Choroid plexus epithelial cell (primary cell): Measurements from ENCODE around the gene CPEB2.

Experiments
- DNase-seq: peaks from one replicate; pipeline ENCODE4 v3.0.0-alpha.2; 2010; ENCODE audit warnings: low read depth
- H3K4me3 ChIP-seq: 2 replicates; pipeline ENCODE4 v1.5.1; 2011; ENCODE audit warnings: low read depth, mild to moderate bottlenecking, control low read depth, low read length, moderate library complexity
- TF ChIP-seq, protein P1 (sequence below): conservative IDR thresholded peaks from 2 replicates; pipeline ENCODE4 v1.5.1; 2011; ENCODE audit warnings: low read depth, mild to moderate bottlenecking, control low read depth, inconsistent platforms, low read length, moderate library complexity

The CPEB2 gene

DNA sequence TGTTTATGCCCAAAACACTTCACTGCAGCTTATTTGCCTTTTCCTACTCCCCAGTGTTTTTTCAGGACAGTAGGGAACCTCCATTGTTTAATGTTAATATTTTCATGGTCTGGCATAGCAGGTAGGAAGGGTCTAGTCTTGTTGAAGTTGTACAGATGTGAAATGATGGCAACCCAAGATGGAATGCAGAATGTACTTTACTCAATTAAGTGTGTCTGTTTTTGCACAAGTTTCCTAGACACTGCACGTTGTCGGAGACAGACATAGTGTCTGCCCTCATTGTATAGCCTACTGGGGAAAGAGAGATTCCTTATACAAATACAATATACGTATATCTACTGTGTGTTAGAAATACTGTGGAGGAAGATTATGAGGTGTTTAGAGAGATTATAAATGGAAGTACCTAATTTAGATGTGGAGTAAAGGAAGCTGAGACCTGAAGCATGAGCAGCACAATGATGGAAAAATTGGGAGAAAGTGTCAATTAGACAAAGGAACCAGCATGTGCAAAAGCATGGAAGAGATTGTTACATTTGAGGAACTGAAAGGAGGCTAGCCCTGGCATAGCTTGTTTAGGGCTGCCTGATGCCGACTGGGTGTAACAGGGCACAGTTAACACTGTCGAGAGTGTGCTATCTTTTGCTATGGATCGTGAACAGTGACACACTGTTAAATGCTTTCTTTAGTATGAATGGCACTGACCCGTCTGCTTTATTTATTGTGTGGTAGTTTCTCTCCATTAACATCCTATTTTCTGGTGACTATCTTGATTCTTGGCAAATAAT is 18.4 kb downstream of the CPEB2 start:
- no peak for DNase-seq
- TF ChIP-seq, protein P1, sequence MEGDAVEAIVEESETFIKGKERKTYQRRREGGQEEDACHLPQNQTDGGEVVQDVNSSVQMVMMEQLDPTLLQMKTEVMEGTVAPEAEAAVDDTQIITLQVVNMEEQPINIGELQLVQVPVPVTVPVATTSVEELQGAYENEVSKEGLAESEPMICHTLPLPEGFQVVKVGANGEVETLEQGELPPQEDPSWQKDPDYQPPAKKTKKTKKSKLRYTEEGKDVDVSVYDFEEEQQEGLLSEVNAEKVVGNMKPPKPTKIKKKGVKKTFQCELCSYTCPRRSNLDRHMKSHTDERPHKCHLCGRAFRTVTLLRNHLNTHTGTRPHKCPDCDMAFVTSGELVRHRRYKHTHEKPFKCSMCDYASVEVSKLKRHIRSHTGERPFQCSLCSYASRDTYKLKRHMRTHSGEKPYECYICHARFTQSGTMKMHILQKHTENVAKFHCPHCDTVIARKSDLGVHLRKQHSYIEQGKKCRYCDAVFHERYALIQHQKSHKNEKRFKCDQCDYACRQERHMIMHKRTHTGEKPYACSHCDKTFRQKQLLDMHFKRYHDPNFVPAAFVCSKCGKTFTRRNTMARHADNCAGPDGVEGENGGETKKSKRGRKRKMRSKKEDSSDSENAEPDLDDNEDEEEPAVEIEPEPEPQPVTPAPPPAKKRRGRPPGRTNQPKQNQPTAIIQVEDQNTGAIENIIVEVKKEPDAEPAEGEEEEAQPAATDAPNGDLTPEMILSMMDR: no peak
- H3K4me3 ChIP-seq: no peak overlapping the region

DNA sequence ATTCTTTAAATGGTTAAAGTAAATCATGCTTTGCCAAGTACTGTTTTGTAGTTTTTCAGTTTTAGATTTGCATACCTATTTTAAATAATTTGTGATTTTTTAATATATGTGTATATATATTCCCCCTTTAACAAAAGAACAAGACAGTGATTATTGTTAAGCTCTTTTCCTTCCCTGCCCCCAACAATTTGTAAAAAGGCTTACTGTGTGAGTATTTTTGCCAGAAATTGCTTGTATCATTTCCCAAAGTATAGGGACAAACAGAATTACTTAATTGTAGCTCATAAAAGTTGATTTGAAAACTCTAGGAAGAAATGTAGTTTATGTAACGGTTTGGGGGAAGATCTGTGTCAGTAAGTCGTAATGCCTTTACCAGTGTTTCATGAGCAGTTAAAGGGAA is 19.0 kb downstream of the CPEB2 start:
- TF ChIP-seq, protein P1: no peak
- no peak for DNase-seq
- H3K4me3 ChIP-seq: no peak overlapping the region

DNA sequence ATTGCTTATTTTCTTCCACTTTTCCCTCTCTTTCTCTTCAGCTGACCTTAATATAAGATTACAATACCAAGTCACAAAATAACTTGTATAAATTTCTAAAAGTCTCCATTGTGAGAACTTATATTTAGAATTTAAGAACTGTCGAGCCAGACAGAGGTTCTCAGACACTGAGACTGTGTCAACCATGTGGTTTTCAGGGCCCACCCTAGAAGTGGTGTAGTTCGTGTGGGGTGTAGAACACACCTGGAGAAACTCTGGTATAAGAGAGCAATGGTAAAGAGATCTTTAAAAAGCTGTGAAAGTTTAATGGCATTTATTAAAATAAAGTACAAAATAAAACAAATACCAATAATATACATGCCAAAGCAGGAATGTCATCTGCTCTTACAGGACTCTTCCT is 19.7 kb downstream of the CPEB2 start:
- H3K4me3 ChIP-seq: no peak overlapping the region

DNA sequence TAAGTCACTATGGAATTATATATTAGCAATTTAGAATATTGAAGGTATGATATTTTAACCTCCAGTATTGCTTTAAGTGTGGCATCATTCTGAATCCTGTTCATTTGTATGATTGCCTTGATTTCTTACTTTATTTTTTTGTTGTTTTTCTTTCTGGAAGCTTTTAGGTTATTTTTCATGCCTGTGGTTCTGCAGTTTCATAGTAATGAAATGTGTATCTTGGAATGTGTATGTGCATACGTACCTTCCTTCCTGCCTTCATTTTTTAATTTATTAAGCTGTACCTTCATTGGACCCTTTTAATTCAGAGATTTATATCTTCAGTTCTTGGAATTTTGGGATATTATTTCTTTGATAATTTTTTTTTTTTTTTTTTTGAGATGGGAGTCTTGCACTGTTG is 22.1 kb downstream of the CPEB2 start:
- peak; percentile 69 for DNase-seq
- TF ChIP-seq, protein P1: no peak
- H3K4me3 ChIP-seq: no peak overlapping the region

More for the DNA sequence above, 19.7 kb downstream of the CPEB2 start:
- TF ChIP-seq, protein P1: no peak
- no peak for DNase-seq

DNA sequence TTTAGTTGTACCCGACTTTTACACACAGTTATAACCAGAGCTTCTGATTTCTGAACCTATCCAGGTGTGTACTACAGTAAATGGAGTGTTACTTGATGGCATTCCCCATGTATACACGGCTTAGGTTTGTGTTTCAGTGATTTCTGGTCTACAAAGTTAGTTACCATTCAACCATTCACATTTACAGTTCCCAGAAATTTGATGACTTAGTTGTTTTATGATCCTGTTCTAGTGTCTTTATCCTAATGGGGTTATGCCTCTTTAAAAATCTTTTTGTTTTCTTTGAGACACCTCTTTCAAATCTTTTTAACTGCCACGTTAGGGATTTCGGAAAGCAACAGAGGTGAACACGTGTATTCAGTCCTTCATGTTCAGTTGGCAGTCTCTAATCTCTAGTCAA is 23.4 kb downstream of the CPEB2 start:
- no peak for DNase-seq
- H3K4me3 ChIP-seq: no peak overlapping the region
- TF ChIP-seq, protein P1: no peak

DNA sequence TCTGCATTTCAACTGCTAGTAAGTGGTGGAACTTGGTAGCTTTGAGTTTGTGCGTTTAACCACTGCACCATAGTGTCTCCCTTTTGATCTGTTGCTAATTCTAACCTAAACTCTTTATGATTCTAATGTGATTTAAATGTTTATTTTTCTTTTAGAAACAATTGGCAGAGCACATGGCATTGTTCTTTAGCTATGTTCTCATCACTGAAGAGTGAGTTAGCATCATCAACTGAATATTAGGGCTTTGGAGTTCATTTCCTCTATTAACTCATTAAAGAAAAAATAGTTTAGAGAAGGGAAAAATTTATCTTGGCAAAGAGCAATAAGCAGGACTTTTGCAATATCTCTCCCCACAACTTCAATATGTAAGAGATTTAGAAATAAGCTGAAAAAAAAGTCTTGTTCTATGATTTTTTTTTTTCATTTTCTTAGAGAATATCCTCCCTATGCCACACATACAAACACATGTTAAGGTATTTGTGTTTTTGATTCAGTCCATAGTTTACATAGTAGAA is 25.7 kb downstream of the CPEB2 start:
- no peak overlapping the region for H3K4me3 ChIP-seq
- TF ChIP-seq, protein P1: no peak
- DNase-seq: peak; percentile 44

DNA sequence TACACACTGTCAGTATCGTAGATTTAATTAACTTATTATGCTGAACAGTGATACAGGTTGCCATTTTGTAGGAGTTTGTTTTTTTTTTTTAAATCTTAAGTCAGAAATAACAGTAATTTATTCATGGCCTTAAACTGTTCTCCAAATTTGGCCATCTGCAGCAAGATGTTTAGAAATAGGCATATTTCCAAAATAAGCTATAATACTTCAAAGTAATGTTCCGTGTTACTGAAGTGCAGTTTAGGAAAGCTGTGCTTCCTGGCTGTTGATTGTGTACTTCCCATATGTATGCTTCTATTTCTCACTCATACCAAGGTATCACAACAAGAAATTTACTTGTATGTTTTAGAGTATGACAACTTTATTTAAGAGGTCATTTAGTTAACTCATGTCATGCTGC is 28.9 kb downstream of the CPEB2 start:
- TF ChIP-seq, protein P1: no peak
- DNase-seq: peak; percentile 34
- H3K4me3 ChIP-seq: no peak overlapping the region
